HG03103 (cell line): ENCODE data around the gene KIRREL3.
"Not testable (repeated sequence)": the region's sequence is repeated elsewhere in the genome, so short reads cannot be mapped to it uniquely, and the experiment has no call there.

Source experiments
- ATAC-seq: cut with Tn5 transposase; IDR thresholded peaks from one replicate; pipeline ENCODE4 v1.9.1; 2021; ENCODE audit warnings: low read depth; ENCODE audit not compliant: unreplicated experiment

Gene KIRREL3

GRCh38 chr11:126959700-126960099 lies 40.9 kb downstream of the KIRREL3 start:
- no peak for ATAC-seq

DNA sequence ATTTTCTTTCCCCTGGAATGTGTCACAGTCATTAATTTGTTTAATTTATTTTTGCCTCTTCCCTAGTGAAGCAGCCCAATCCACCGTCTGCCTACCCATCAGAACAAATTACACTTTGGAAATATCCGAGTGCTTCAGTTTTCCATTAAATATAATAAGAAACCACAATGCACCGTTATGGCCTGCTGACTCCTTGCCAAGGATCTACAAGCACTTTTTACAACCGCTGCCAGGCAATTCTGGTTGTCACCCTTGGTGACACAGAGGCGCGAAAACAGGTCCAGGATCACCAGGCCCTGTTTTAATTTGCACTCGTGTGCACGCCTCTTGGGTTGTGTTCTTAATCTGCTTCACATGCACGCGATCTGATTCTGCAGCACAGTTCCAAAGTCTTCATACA lies 43.9 kb downstream of the KIRREL3 start:
- no peak for ATAC-seq

GRCh38 chr11:126952533-126952932 lies 48.0 kb downstream of the KIRREL3 start:
- ATAC-seq = not testable (repeated sequence)

DNA sequence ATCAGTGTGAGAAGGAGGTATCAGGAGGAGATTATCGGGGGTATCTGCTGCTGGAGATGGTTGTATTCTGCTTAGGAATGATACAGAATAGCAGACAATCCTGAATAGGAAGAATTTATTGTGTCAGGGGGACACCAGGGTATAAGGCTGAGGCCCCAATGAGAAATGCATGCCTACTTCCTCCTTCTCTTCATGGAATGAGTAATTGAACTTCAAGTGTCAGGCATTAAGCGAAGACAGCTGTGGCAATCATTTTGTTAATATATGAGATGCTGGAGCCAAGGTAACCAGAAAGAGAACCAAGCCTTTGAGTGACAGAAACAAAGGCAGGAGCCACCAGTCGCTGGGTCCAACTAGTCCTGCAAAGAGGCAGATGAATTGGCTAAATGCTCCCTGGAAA lies 49.1 kb downstream of the KIRREL3 start:
- ATAC-seq = no peak

GRCh38 chr11:126949066-126949891 lies 51.3 kb downstream of the KIRREL3 start:
- no peak for ATAC-seq

DNA sequence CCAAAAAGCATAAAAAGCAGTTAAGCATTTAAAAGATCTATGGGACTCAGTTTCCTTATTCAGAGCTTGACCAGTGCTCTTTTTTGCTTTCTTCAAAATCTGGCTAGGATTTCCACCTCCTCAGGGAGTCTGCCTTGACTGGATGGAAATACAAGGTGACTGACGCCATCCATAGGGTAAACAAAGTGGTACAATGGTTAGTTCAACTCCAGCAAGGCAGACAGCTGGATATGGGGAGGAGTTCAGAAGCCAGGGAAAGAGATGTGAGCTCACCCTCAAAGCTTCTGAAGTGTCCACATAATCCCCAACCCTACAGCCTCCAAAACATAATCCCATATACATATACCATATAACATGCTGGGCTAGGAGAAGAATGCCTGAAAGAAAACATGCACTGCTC lies 52.0 kb downstream of the KIRREL3 start:
- no peak for ATAC-seq

DNA sequence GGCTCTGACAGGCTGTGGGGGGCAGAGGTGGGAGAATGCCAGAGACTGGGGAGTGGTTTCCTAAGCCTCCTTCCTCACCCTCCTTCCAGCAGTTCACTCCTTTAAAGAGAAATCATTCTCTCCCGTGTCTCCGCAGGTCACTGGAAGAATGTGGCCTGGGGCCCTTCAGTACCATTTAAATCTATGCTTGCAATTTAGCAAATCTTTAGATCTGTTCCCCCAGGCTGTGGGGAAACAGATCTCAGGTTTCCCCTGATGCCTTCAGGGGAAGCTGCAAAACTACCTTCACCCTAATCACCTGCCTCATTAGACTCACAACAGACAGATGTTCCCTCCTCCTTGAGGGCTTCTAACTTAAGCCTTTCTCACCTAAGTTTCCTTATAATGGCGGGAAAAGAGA lies 55.3 kb downstream of the KIRREL3 start:
- no peak for ATAC-seq

DNA sequence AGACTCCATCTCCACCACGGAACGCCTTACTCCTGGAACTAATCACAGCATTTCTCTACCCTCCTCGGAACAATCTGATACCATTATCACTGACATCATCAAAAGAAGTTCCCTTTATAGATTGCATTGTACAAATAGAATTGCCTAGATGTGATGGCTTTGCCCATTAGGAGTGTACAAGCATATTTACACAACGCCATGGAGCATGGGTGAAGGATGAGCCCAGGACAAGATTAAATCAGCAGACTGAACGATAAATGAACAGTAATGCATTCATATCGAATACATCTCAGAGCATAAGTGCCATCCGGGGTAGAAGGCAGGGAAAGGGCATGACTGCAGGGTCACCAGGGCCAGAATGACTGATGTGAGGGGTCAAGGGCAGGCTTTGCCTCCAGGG lies 57.3 kb downstream of the KIRREL3 start:
- no peak for ATAC-seq

DNA sequence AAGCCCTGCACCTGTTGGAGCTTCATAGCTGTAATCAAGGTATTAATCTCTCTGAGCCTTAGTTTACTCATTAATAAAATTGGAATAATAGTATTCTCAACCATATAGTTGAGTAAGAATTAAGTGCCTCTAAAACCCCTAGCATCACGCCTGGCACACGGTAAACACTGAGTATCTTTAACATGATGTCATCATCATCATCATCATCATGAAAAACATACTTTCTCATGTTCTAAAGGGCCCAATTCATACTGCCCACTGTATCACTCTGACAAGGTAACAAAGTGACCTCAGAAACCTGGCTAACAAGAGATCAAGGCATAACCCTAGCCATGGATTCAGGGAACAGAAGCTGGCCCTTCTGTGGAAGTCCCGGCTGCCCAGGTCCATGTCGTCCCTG lies 58.4 kb downstream of the KIRREL3 start:
- ATAC-seq = no peak

- ATAC-seq = no peak
Measured at GRCh38 chr11:126939552-126939951, 61.0 kb downstream of the KIRREL3 start.

GRCh38 chr11:126938718-126939117 lies 61.9 kb downstream of the KIRREL3 start:
- ATAC-seq = no peak

DNA sequence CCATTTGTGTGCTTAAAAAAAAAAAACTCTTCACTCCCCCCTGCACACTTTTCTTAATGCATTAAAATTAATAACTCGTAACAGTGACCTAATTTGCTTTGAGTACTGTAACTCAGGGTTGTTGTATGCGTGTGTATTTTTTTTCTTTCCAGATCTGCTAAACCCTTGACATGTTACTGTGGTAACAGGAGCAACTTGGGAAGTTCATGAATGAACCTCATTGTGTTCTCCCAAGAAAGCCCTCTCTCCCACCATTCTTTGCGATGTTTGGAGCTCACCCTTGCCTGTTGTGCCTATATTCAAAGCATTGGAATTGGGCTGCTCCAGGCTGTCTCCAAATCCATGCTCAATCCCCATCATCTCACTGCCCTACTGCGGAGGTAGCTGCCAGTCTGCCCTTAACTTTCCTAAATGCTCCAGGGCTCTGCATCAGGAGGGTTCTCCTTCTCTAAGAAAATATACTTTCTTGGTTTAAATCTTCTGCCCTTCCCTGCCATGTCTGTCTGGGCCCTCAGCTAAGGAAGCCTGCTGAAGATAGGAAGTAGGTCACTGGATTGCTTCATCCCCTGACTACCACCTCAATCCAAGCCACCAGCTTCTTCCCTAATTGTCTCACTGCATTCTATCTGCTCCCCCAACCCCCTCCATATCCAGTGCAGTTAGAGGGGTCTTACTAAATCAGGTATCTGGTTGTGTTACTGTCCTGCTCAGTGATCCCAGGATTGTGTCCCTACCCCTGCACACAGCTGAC lies 70.3 kb downstream of the KIRREL3 start:
- ATAC-seq = no peak

DNA sequence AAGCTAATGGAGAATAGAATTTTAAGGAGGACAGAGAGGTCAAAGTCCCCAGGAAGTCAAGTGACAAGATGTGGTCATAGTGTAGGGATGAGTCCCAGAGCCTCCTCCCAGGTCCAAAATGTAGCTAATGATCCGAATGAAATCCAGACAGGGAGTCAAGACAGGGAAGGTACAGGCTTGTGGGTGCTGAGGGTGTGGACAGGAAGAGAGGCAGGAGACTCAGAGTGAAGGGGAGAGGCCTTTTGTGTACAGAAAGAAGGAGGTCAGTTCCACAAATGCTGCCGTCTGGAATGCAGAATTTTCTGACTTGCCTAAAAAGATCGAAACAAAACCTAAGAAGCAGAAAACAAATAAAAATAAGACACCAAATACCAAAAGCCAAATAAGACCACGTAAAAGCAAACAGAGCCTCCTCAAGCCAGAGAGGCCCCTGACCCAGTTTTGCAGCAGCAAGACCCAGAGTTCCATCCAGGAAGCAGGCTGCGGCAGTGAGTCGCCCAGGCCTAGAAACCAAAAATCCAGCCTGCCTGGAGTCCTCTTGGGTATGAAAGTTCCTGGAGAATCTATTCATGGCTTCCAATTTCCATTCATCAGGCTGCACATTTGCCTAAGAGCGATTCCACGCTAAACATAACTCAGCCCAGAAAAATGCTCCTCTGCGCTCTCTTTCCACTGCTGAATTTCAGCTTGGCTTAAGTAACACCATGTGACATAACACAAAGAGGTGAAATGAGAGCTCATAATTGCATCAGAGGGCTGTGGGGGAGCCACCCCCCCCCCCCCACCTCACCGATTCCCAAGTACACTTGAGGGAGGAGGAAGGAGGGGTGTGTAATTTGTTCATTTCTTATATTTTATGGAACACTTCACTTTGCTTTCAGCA lies 71.2 kb downstream of the KIRREL3 start:
- ATAC-seq = no peak

DNA sequence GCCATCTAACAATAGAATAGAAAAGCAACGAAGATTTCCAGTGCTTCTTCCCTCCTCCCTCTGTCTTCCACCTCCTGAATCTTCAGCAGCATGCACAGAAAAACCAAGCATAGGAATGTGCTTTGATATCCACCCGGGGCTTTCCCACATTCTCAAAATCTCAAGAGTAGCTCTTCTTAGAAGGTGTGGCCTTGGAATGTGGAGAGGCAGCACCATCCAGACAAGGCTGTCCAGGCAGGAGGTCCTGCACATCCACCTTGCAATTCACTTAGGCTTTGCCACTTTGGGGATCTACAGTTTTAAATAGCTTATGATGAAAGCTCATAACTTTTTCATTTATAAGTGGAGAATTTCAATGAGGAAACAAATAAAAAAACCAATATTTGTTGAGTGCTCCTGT lies 72.9 kb downstream of the KIRREL3 start:
- no peak for ATAC-seq

DNA sequence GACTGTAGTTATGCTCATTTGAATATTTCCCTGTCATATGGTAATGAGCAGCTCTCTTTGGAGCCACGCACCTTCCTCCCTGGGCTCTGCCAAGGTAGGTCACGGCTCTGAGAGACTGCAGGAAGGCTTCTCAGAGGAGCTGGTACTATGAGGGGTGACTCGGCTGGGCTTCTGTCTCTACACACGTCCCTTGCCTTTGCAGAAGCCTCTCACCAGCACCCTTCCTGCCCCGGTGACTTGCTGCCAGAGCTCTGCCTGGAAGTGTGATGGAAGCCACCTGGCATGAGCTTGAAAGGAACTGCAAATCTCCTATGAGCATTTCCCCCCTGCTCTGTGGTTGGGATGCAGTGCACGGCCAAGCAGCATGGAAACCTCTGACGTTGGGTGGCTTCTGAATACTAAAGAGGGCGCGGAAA lies 74.2 kb downstream of the KIRREL3 start:
- ATAC-seq = no peak

- ATAC-seq = no peak
Measured at GRCh38 chr11:126925321-126926093, 75.1 kb downstream of the KIRREL3 start.

GRCh38 chr11:126924376-126925040 lies 76.1 kb downstream of the KIRREL3 start:
- ATAC-seq = no peak

DNA sequence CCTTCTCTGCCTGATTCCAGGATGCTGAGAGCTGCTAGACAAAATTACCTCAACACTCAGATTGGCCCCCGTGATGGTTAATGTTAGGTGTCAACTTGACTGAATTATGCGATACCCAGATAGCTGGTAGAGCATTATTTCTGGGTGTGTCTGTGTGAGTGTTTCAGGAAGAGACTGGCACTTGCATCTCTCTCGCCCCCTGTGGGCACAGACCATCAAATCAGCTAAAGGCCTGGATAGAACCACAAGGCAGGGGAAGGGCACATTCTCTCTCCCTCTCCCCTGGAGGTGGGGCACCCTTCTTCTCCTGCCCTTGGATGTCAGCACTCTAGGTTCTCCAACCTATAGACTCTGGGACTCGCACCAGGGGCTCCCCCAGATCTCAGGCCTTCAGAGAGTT lies 79.7 kb downstream of the KIRREL3 start:
- ATAC-seq = no peak

DNA sequence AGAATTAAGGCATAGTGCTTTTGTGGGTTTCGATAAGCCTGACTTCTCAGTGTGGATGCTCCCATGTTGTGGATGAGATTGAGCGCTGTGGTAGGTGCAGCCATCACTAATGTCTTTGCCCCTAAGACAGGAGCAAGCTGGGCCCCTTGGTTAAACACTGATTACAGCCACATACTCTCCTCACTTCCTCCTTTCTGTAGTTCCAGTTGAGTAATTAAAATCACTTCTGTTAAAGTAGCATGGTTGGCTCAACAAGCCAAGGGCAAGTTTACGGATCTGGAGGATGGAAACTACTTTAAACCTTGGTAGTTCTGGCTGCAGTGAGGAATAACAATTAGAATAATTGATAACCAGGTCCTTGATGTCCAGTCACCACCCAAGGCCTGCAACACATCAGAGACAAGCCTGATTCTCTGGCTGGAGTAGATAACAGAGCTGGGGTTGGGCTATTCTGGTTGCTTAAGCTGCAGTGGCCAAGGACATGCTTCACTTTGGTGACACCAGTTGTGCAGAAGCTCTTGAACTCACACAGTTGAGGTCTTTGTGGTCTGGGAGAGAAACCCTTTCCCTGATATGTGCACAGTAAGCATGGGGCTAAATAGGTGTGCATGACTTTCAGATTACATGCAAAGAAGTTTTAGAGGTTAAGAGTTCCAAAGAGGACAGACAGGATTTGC lies 81.3 kb downstream of the KIRREL3 start:
- ATAC-seq = peak; percentile 44
